GM18861 (cell line): ENCODE data around the gene CCT6A.
A peak's percentile ranks its signal among the peaks of the same experiment; 100 is the strongest.
"Not testable (repeated sequence)": the region's sequence is repeated elsewhere in the genome, so short reads cannot be mapped to it uniquely, and the experiment has no call there.

Source experiments
- ATAC-seq: cut with Tn5 transposase; IDR thresholded peaks from one replicate; pipeline ENCODE4 v1.9.1; 2021; ENCODE audit not compliant: unreplicated experiment

Gene CCT6A

GRCh38 chr7:56051339-56052191 is at the start of gene CCT6A, which contains the start of gene PSPH:
Gene CCT6A (plus strand): TSS chr7:56051765. CDS start chr7:56051849, 84 bp downstream.
Gene PSPH (minus strand): TSS chr7:56051444. CDS start chr7:56021212, 30,232 bp downstream.
- ATAC-seq = peak; percentile 85

GRCh38 chr7:56003749-56004148 is 47.8 kb upstream of the CCT6A start:
- ATAC-seq = no peak

- no peak for ATAC-seq
Measured at GRCh38 chr7:56007167-56007652, 44.4 kb upstream of the CCT6A start.

- ATAC-seq = no peak
Measured at GRCh38 chr7:56007891-56008290, 43.7 kb upstream of the CCT6A start.

GRCh38 chr7:56009695-56010094 is 41.9 kb upstream of the CCT6A start:
- no peak for ATAC-seq

- not testable (repeated sequence) for ATAC-seq
Measured at GRCh38 chr7:56017015-56017414, 34.5 kb upstream of the CCT6A start.

GRCh38 chr7:56019501-56019900 is 32.1 kb upstream of the CCT6A start:
- no peak for ATAC-seq

GRCh38 chr7:56023500-56023899 is 28.1 kb upstream of the CCT6A start:
- no peak for ATAC-seq

GRCh38 chr7:56026538-56026937 is 25.0 kb upstream of the CCT6A start:
- no peak for ATAC-seq

GRCh38 chr7:56028942-56029630 is 22.5 kb upstream of the CCT6A start:
- ATAC-seq = no peak

GRCh38 chr7:56030340-56030739 is 21.2 kb upstream of the CCT6A start:
- ATAC-seq = no peak

- not testable (repeated sequence) for ATAC-seq
Measured at GRCh38 chr7:56031556-56031955, 20.0 kb upstream of the CCT6A start.

- not testable (repeated sequence) for ATAC-seq
Measured at GRCh38 chr7:56032578-56032977, 19.0 kb upstream of the CCT6A start.

GRCh38 chr7:56033671-56034432 is 17.7 kb upstream of the CCT6A start:
- peak; percentile 94 for ATAC-seq

- no peak for ATAC-seq
Measured at GRCh38 chr7:56040730-56041129, 10.8 kb upstream of the CCT6A start.

- ATAC-seq = not testable (repeated sequence)
Measured at GRCh38 chr7:56045758-56046157, 5.8 kb upstream of the CCT6A start.

- ATAC-seq = no peak
Measured at GRCh38 chr7:56046721-56047445, 4.7 kb upstream of the CCT6A start.

GRCh38 chr7:56047446-56048116 is 4.0 kb upstream of the CCT6A start:
- ATAC-seq = not testable (repeated sequence)

- no peak for ATAC-seq
Measured at GRCh38 chr7:56048245-56048644, 3.3 kb upstream of the CCT6A start.

GRCh38 chr7:56048763-56049162 is 2.8 kb upstream of the CCT6A start:
- not testable (repeated sequence) for ATAC-seq
